Panc1 (cell line): ENCODE measurements around the gene KRT76. TPM values are rescaled to one million over a fixed set of nuclear protein-coding genes. Genes with fewer than 3 reads are reported as not detected.

ENCODE experiments used
- ATAC-seq: fragments of 200-7000 bp; cut with Tn5 transposase; 2 replicates; pipeline ENCODE4 v1.9.1; 2020; ENCODE audit warnings: mild to moderate bottlenecking, moderate library complexity
- BruUV-seq: library from RNA; stranded (reverse); fragments of 400-500 nt; replicated peaks from 2 replicates; lab custom pipeline; 2021; lab: Mats Ljungman, UMichigan
- CTCF ChIA-PET: fragments of 300-600 bp; sonication (Branson Sonifier 250); formaldehyde crosslinking; loops from one replicate; lab custom pipeline; 2022; ENCODE audit warnings: antibody characterized with exemption; lab: Charles Lee
- POLR2A ChIA-PET: fragments of 300-600 bp; sonication (Branson Sonifier 250); formaldehyde crosslinking; loops from one replicate; lab custom pipeline; 2022; ENCODE audit warnings: antibody characterized with exemption; lab: Charles Lee
- DNase-seq: peaks from one replicate; pipeline ENCODE4 v3.0.0-alpha.2; 2010; ENCODE audit warnings: low read depth, low spot score
- H3K27ac ChIP-seq: 2 replicates; pipeline ENCODE4 v1.5.1; 2011; ENCODE audit warnings: mild to moderate bottlenecking, low read length, inconsistent platforms
- H3K27me3 ChIP-seq: fragments of 200-500 bp; sonication (Bioruptor generic); 2 replicates; pipeline ENCODE4 v1.6.0; 2014; ENCODE audit warnings: low read length, inconsistent platforms; ENCODE audit not compliant: control insufficient read depth, insufficient read depth
- H3K36me3 ChIP-seq: fragments of 200-500 bp; sonication (Bioruptor generic); 2 replicates; pipeline ENCODE4 v1.5.1; 2014; ENCODE audit warnings: inconsistent platforms, mild to moderate bottlenecking, low read length, moderate library complexity; ENCODE audit not compliant: control insufficient read depth, insufficient read depth
- H3K4me1 ChIP-seq: 2 replicates; pipeline ENCODE4 v1.5.1; 2011; ENCODE audit warnings: inconsistent platforms, mild to moderate bottlenecking, low read length, moderate library complexity; ENCODE audit not compliant: control insufficient read depth, insufficient read depth
- H3K4me3 ChIP-seq, 2 experiments: 2 replicates each; pipeline ENCODE4 v1.5.1; 2011 to 2012; ENCODE audit warnings: low read depth in 2 of 2, low read length in 2 of 2, mild to moderate bottlenecking in 2 of 2, inconsistent platforms in 1 of 2, moderate library complexity in 1 of 2
- H3K9me3 ChIP-seq: fragments of 200-500 bp; sonication (Bioruptor generic); 2 replicates; pipeline ENCODE4 v1.5.1; 2014; ENCODE audit warnings: low read depth, mild to moderate bottlenecking, inconsistent platforms, low read length, moderate library complexity; ENCODE audit not compliant: control insufficient read depth, insufficient read depth
- CTCF ChIP-seq: fragments of 450-650 bp; IDR thresholded peaks from 2 replicates; pipeline ENCODE4 v1.5.1; 2017; ENCODE audit warnings: mild to moderate bottlenecking
- POLR2AphosphoS5 ChIP-seq: IDR thresholded peaks from 2 replicates; pipeline ENCODE4 v1.6.1; 2012; ENCODE audit warnings: mild to moderate bottlenecking, low read depth, low read length, moderate library complexity
- REST ChIP-seq, 2 experiments: IDR thresholded peaks; 2 replicates each; pipeline ENCODE4 v1.6.1; 2011 to 2012; ENCODE audit warnings: low read depth in 2 of 2, control low read depth in 1 of 2, low read length in 1 of 2, mild to moderate bottlenecking in 1 of 2, moderate library complexity in 1 of 2; ENCODE audit not compliant: insufficient read depth in 1 of 2
- SIN3A ChIP-seq: IDR thresholded peaks from 2 replicates; pipeline ENCODE4 v1.6.1; 2012; ENCODE audit warnings: low read depth, mild to moderate bottlenecking, low read length, moderate library complexity, borderline replicate concordance; ENCODE audit not compliant: insufficient read depth
- TCF7L2 ChIP-seq: IDR thresholded peaks from 2 replicates; pipeline ENCODE4 v1.6.1; 2011; ENCODE audit warnings: mild to moderate bottlenecking, low read depth, low read length, inconsistent platforms
- in situ Hi-C: cut with HindIII; loops from 2 replicates; pipeline ENCODE4 v1.10.0; 2016; ENCODE audit warnings: low sequenced_read_pairs, low pct_unique_long_range_greater_than_20kb
- intact Hi-C: fragments of 100-400 bp; cut with micrococcal nuclease; formaldehyde crosslinking; loops from one replicate; pipeline ENCODE4 v1.10.0; 2022; ENCODE audit not compliant: unreplicated experiment
- total RNA-seq: library from RNA; stranded (reverse); gene quantifications from one replicate; pipeline ENCODE4 v1.2.1, GENCODE V29; 2021; ENCODE audit not compliant: unreplicated experiment

KRT76 gene
- total RNA-seq, 1 experiment from 2014 or later = not detected

- intact Hi-C loops (no loop called here), in situ Hi-C loops (no loop called here)
- no peak for TF ChIP-seq TCF7L2
- TF ChIP-seq REST (IDR thresholded peaks at IDR 0.05; ENCODE audit: insufficient read depth in 1 of 2, low read depth in 2 of 2, low read length in 1 of 2) = no peak
- TF ChIP-seq POLR2AphosphoS5 = no peak
- no peak for TF ChIP-seq CTCF
- no peak for TF ChIP-seq SIN3A
- no peaks in the 10 kb centered on the region for H3K36me3 ChIP-seq
- BruUV-seq = no TSS peak
- DNase-seq = no peak
- no peaks in the 10 kb centered on the region for H3K9me3 ChIP-seq
- ATAC-seq = no peak
- H3K4me1 ChIP-seq = peaks cover 5% of the 10 kb centered on the region; the same call in 1 of the 2 replicates
- no peak overlapping the region for H3K27ac ChIP-seq
- ChIA-PET POLR2A (interaction anchor here (0.5 kb wide), 1 partner anchor 142 kb away, joined by 3 read pairs; no protein-coding TSS in a partner anchor), CTCF (no interaction called here)
- peaks cover 2% of the 10 kb centered on the region; the same call in 1 of the 2 replicates for H3K27me3 ChIP-seq
- no peak overlapping the region for H3K4me3 ChIP-seq
Observed at GRCh38 chr12:52814710-52815155, 37.6 kb upstream of the KRT76 start.

- H3K4me3 ChIP-seq = no peak within 1 kb of the TSS
- BruUV-seq = no TSS peak
- H3K27ac ChIP-seq = no peak within 1 kb of the TSS
- DNase-seq (no peak), ATAC-seq (no peak; the same call in 1 of the 2 replicates)
- intact Hi-C loops (no loop called here), in situ Hi-C loops (no loop called here)
- peaks cover 4% of the 10 kb centered on the region; the same call in 1 of the 2 replicates for H3K27me3 ChIP-seq
- no peaks in the 10 kb centered on the region for H3K9me3 ChIP-seq
- TF ChIP-seq REST (IDR thresholded peaks at IDR 0.05; ENCODE audit: insufficient read depth in 1 of 2, low read depth in 2 of 2, low read length in 1 of 2) (no peak), TCF7L2 (no peak), SIN3A (no peak), CTCF (no peak), POLR2AphosphoS5 (no peak)
- H3K4me1 ChIP-seq = peaks cover 5% of the 10 kb centered on the region; the same call in 1 of the 2 replicates
- ChIA-PET POLR2A (no interaction called here), CTCF (interaction anchor here (0.7 kb wide), 1 partner anchor 235 kb away, joined by 3 read pairs; no protein-coding TSS in a partner anchor)
- H3K36me3 ChIP-seq = no peaks in the 10 kb centered on the region
Observed at GRCh38 chr12:52813885-52814709, 37.0 kb upstream of the KRT76 start, which contains the start of gene KRT4. Gene KRT4, minus strand, starts transcription at chr12:52814116. Its CDS starts 58 bp downstream, at chr12:52814058.
